HG03175 (cell line): Measurements from ENCODE around the gene IL20.
"Not testable (repeated sequence)": the region's sequence is repeated elsewhere in the genome, so short reads cannot be mapped to it uniquely, and the experiment has no call there.

Experiments used
- ATAC-seq: cut with Tn5 transposase; IDR thresholded peaks from one replicate; pipeline ENCODE4 v1.9.1; 2021; ENCODE audit warnings: mild to moderate bottlenecking, moderate library complexity; ENCODE audit not compliant: unreplicated experiment

IL20 gene

GRCh38 chr1:206841609-206842323 is 23.7 kb upstream of the IL20 start:
- ATAC-seq, result no peak

- no peak for ATAC-seq
These were observed 22.6 kb upstream of the IL20 start for GRCh38 chr1:206842854-206843253.

GRCh38 chr1:206843626-206844025 is 21.8 kb upstream of the IL20 start:
- ATAC-seq, result no peak

GRCh38 chr1:206846487-206846886 is 18.9 kb upstream of the IL20 start:
- no peak for ATAC-seq

GRCh38 chr1:206847337-206847834 is 18.0 kb upstream of the IL20 start:
- no peak for ATAC-seq

- no peak for ATAC-seq
These were observed 17.5 kb upstream of the IL20 start for GRCh38 chr1:206847946-206848345.

- no peak for ATAC-seq
These were observed 15.0 kb upstream of the IL20 start for GRCh38 chr1:206850401-206850800.

- no peak for ATAC-seq
These were observed 13.9 kb upstream of the IL20 start for GRCh38 chr1:206851341-206852010.

GRCh38 chr1:206852662-206853061 is 12.8 kb upstream of the IL20 start:
- not testable (repeated sequence) for ATAC-seq

GRCh38 chr1:206853696-206854095 is 11.7 kb upstream of the IL20 start:
- not testable (repeated sequence) for ATAC-seq

- ATAC-seq, result no peak
These were observed 10.9 kb upstream of the IL20 start for GRCh38 chr1:206854401-206855129.

- no peak for ATAC-seq
These were observed 9.6 kb upstream of the IL20 start for GRCh38 chr1:206855859-206856258.

GRCh38 chr1:206856674-206857464 is 8.6 kb upstream of the IL20 start:
- no peak for ATAC-seq

- ATAC-seq, result no peak
These were observed 6.3 kb upstream of the IL20 start for GRCh38 chr1:206859082-206859521.

- no peak for ATAC-seq
These were observed 5.3 kb upstream of the IL20 start for GRCh38 chr1:206860165-206860564.

GRCh38 chr1:206863266-206863665 is 2.2 kb upstream of the IL20 start:
- ATAC-seq, result no peak

- no peak for ATAC-seq
These were observed 639 bp downstream of the IL20 start for GRCh38 chr1:206866062-206866461.

- ATAC-seq, result no peak
These were observed 1.8 kb downstream of the IL20 start for GRCh38 chr1:206867239-206867638.

- no peak for ATAC-seq
These were observed 2.3 kb downstream of the IL20 start for GRCh38 chr1:206867716-206868115.

- ATAC-seq, result no peak
These were observed 2.8 kb downstream of the IL20 start for GRCh38 chr1:206868264-206868663.

- ATAC-seq, result no peak
These were observed 6.7 kb downstream of the IL20 start for GRCh38 chr1:206872139-206872538.
